SK-N-DZ (cell line): Measurements from ENCODE around the gene BCO1.

ENCODE experiments used
- DNase-seq: peaks from one replicate; pipeline ENCODE4 v3.0.0-alpha.2; 2015; ENCODE audit warnings: low spot score

BCO1 gene

GRCh38 chr16:81315271-81316175 is 77.0 kb downstream of the BCO1 start:
- peak; percentile 30 for DNase-seq

- DNase-seq: no peak
Measured at GRCh38 chr16:81316176-81316496, 77.6 kb downstream of the BCO1 start.

- DNase-seq: no peak
Measured at GRCh38 chr16:81318711-81319110, 80.2 kb downstream of the BCO1 start.

DNA sequence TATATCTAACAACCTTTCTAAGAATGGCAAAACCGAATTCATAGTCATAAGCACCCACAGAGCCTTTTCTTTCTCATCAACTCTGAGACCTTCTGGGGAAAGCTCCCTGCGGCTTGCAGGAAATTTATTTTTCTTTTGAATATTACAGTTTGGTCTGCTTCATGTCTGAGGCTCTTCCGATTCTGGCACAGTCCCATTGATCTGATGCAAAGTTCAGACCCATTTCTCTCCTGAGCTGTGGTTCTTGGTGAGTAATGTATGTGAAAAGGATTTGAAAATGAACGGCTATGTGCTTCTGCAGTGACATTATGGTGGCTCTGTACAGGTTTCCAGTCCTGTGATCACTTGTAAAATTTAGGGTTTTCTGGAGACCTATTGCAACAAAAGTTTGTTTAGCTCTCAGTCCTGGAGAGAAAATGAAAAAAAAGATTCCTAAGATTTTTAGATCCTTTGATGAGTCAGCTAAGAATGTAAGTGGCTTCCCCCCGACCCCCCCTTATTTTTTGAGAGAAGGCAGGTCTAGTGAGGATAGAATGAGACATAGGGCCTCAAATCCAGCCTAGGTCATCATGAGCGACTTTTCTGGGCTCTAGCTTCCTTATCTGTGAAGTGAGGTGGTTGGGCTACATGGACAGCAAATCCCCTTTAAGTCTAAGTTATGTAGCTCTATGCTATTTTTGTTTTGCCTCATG is 80.9 kb downstream of the BCO1 start:
- no peak for DNase-seq

GRCh38 chr16:81321039-81321438 is 82.5 kb downstream of the BCO1 start:
- no peak for DNase-seq

GRCh38 chr16:81321536-81321935 is 83.0 kb downstream of the BCO1 start:
- DNase-seq: no peak

- DNase-seq: no peak
Measured at GRCh38 chr16:81324808-81325207, 86.3 kb downstream of the BCO1 start.

DNA sequence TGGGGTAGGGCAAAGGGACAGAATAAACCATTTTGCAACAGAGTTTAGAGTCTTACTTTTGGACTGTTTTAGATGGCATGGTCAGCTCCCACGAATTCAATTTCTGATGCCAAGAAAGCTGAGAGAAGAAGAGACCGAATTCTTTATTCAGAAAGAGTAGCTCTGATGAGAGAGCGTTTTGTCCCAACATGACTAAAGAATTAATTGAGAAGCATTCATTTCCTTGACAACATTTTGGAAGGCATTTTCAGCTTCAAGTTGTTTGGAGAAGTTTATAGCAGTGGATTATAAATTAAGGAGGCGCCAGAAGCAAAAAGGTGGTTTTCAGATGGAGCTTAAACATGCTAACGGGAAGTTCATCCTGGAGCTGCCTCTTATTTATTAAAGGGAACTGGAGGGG is 88.5 kb downstream of the BCO1 start:
- no peak for DNase-seq

DNA sequence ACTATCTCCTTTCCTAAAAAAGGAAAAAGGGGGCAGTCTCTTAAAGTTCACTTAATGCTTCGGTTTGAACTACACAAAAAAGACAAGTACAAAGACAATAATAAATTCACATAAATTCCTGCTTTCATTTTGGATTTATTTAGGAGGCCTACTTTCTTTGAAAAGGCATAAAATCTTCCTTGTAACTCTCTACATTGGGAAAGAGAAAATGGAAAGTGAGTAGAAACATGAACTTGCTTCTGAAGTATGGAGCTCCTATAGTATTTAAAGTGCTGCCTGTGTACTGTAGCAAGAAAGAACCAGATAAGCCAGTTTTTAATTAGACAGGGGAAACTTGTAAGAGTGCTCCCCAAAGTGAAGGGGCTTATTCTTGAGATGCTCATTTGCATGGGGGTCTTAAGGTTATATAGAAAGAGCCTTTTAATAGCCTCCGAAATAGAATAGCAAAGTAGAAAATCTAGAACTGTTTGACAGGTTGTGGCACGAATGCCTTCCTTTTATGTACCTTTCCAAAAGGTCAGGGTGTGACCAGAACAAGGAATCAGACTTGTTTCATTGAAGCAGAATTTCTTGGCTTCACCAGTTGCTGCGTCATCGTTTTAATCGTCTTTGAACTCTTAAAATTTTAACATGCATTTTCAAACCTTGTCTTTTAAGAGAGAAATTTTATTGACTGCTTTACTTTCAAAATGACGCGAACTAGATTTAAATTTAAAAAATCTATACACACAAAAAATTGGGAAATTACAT is 89.1 kb downstream of the BCO1 start:
- DNase-seq: no peak

GRCh38 chr16:81329947-81330346 is 91.5 kb downstream of the BCO1 start:
- peak; percentile 47 for DNase-seq

GRCh38 chr16:81333356-81333755 is 94.9 kb downstream of the BCO1 start:
- no peak for DNase-seq

DNA sequence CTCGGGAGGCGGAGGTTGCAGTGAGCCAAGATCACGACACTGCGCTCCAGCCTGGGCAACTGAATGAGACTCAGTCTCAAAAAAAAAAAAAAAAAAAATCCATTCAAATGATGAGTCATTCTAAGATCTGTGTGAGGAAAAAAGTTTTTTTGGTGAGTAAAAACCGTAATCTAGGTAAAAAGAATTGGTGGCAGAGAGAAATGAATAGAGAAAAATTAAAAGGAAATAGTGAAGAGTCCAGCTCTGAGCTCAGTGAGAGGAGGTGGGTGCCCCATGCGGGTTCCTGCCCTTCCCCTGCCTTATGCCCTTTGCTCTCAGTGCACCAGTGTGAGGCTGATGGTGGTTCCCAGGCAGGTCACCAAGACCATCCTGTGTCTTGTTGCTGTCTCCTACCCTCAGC is 97.2 kb downstream of the BCO1 start:
- DNase-seq: no peak

DNA sequence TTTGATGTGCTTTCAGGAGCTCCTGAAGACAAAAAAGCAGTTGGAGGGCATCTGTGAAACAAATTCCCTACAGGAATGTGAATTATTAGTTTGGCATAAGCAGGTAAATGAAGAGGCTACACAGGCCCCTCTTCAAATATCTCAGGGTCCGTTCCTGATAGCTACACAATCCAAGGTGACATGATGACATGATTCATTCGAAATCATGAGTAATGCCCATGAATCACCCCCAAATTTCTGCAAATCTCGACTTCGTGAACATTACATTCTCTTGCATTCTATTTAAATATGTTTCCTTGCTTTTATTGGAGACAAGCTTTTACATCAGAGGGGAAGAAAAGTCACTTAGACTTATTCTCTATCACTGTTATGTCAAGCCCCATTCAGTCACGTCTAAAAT is 98.6 kb downstream of the BCO1 start:
- no peak for DNase-seq
